DMS153 treated with DMSO at 0.1 percent for 48 hours (cell line): ENCODE results near the gene ATP6V0E1.

Source experiments
- DNase-seq: peaks from one replicate; lab custom pipeline; 2025; ENCODE audit not compliant: unreplicated experiment; lab: John Stamatoyannopoulos, UW

The ATP6V0E1 gene

DNA sequence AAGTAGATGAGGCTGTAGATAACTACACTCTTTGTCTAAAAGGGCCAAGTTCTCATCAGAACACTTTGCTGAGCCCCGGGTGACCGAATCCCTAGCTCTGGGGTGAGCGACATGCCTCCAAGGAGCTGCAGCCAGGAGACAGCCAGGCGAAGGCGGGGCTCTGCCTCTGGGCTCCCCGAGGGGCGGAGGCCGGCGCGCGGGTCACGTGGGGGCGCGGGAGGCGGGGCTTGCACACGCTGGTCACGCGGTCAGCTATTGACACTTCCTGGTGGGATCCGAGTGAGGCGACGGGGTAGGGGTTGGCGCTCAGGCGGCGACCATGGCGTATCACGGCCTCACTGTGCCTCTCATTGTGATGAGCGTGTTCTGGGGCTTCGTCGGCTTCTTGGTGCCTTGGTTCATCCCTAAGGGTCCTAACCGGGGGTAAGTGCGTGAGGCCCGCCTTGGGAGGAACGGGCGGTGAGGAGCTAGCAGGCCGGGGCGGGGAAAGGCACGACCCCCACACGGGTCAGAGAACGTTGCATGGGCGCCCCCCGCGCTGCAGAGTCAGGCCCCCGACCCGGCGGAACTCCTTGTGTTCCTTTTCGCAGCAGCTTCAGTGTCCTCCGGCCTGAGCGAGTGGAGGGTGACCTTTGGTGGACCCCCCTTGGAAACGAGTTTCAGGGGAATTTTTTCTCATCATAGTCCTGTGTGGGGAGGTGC lies at the start of gene ATP6V0E1:
Gene ATP6V0E1 (plus strand): TSS at position 230 of the 702 bp plus-strand sequence. CDS start 90 bp downstream, at position 320.
- peak; percentile 52 for DNase-seq

GRCh38 chr5:172935096-172935495 lies 48.5 kb upstream of the ATP6V0E1 start:
- DNase-seq, result no peak

GRCh38 chr5:172936401-172936800 lies 47.2 kb upstream of the ATP6V0E1 start:
- DNase-seq, result no peak

GRCh38 chr5:172939071-172939470 lies 44.5 kb upstream of the ATP6V0E1 start:
- no peak for DNase-seq

- DNase-seq, result no peak
Observed at GRCh38 chr5:172939611-172940267, 43.8 kb upstream of the ATP6V0E1 start.

- no peak for DNase-seq
Observed at GRCh38 chr5:172940268-172941066, 43.1 kb upstream of the ATP6V0E1 start.

DNA sequence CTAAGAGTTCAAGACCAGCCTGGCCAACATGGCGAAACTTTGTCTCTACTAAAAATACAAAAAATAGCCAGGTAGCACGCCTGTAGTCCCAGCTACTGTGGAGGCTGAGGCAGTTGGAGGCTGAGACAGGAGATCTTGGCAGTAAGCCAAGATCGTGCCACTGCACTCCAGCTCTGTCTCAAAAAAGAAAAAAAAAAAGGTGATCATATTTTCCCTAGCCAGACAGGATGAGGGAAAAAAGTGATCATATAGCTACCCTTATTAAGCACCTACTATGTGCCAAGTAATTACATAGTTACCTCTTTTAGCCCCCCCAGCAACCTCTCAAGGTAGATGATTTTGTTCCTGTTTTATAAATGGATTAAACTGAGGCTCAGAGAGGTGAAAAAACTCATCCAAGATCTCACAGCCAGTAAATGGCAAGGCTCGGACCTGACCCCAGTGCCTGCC lies 42.5 kb upstream of the ATP6V0E1 start:
- no peak for DNase-seq

DNA sequence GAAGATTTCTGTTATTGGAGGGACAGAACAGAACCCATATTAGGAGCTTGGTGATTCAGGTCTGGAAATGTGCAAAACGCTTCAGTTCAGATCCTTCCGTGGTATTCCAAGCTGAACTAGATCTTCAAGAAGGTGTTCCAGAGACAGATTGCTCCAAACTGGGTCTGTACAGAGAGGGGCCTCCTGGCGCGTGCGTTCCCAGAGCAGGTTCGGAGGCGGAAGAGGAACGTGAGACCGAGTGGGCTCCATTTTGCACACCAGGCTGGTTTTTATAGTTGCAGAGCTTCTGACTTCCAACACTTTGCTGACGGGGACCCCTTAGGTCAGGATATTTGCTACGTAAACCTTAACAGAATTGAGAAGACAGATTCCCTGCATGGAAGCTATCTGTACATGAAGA lies 41.0 kb upstream of the ATP6V0E1 start:
- no peak for DNase-seq

DNA sequence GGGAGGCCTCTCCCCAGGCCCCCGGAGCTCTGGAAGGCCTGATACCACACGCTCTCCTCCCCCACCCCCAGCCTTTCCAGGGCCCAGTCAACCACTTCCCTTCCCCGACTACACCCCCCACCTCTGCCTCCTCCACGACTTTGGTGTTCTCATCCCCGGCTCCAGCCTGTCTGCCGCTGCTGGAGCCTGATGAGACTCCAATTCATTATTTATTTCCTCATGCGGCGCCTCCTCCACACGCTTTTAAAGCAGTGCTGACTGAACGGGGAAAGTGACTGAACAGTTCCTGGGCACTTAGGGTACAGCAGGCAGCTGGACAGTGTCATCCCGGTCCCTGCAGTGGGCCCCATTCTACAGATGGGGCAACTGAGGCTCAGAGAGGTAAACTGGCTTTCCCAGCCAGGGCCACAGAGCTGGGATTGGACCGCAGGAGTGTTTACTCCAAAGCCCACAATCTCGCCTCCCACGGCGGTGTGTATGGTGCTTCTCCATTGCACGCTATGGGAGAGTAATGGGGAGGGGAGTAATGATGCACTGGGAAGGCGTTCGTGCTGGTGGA lies 40.2 kb upstream of the ATP6V0E1 start:
- DNase-seq, result no peak

- no peak for DNase-seq
Observed at GRCh38 chr5:172943906-172944305, 39.7 kb upstream of the ATP6V0E1 start.

- DNase-seq, result no peak
Observed at GRCh38 chr5:172944741-172945140, 38.8 kb upstream of the ATP6V0E1 start.

- DNase-seq, result no peak
Observed at GRCh38 chr5:172945151-172945550, 38.4 kb upstream of the ATP6V0E1 start.

GRCh38 chr5:172946146-172946545 lies 37.4 kb upstream of the ATP6V0E1 start:
- DNase-seq, result no peak

GRCh38 chr5:172949426-172949825 lies 34.1 kb upstream of the ATP6V0E1 start:
- DNase-seq, result no peak

DNA sequence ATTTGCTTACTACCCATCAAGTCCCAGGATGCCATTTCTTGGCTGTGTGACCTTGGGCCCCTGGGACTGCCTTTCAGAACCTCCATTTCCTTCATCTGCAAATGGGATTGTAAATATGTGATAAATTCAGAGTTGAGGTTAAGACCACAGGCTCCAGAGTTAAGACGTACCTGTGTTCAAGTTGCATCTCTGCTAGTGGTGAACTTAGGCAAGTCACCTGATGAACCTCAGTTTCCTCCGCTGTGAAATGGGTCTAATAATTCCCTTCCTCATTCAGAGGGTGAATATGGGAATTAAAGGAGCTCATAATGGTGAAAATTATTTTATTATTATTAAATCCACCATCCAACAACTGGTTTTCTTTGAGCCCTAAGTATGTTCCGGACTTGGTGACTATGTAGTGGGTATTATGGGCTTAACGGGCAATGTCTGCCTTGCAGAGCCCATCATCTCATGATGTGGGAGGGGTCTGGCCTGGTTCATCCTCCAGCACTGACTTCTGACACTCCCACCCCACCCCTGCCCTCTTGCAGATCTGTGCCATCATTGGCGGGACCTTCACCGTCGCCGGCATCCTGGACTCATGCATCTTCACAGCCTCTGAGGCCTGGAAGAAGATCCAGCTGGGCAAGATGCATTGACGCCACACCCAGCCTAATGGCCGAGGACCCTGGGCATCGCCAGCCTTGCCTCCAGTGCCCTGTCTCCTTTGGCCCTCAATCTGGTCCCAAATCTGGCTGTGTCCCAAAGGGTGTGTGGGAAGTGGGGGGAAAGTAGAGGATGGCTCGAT lies 33.2 kb upstream of the ATP6V0E1 start:
- DNase-seq, result no peak

DNA sequence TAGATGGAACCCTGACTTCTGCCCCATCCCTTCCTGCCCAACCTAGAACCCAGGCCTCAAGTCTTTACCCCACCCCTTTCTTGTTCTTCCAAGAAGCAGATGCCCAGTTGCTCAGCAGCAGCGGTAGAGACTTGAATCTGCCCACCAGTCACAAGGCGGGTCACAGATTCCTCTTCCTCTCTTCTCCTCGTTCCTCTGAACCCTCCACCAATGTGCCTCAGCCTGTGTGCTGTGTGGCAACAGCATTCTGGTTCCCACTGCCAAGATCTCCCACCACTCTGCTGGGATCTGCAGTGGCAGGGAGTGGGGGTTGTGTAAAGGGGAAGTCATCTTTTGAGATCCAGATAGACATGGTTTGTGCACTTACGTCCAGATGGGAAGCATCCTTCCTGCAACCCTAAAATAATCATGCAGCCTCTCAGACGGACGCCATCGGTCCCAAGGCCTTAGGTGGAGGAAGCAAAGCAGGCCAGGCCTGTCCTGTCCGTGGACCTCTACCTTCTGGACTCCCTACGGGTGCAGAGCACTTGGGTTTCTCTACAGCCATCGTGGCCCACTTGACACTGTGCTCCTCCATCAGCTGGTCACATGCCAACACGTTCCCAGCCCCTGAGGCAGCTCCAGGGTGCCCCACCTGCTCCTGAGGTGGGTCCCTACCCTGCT lies 32.1 kb upstream of the ATP6V0E1 start:
- no peak for DNase-seq

DNA sequence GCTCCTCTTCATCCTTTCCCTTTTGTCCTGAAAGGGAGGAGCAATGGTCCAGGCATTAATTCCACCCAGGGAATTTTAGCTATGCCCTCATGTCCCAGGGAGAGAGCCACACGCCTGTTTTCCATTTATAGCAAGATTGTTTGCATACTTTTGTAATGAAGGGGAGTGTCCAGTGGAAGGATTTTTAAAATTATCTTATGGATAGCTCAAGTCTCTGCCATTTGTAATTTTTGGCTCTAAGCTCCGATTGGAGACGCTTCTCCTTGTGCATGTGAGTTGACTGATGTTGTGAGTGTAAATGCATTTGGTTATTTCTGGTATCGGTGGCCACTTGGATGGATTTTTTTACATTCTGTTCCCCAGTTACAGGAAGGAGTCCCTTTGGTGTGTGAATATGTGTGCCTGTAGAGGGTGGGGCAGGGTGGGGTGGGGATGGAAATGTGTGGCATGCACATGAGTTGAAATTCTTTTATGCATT lies 31.5 kb upstream of the ATP6V0E1 start:
- no peak for DNase-seq

- DNase-seq, result no peak
Observed at GRCh38 chr5:172953776-172954675, 29.5 kb upstream of the ATP6V0E1 start.

DNA sequence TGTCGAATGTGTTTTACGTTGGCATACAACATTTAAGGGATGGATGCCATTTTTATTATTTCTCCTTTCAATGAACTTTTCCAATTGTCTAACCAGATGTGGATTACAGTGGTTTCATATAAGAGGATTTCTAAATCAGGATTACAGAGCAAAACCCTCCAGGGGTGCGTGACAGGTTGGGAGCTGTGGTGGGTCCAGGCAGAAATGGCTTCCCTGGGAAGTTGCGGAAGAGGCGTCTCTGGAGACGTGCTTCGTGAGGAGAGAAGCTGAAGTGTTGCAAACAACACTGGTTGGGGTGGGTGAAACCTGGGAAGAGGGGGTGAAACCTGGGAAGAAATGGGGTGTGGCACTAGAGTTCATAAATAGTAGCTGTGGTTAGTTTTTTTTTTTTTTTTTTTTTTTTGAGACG lies 28.8 kb upstream of the ATP6V0E1 start:
- DNase-seq, result no peak
